Loucy (cell line): Measurements from ENCODE around the gene LENG8.

ENCODE experiments used
- H2AFZ ChIP-seq: fragments of 200-600 bp; sonication (generic); 2 replicates; pipeline ENCODE4 v1.6.0; 2016; ENCODE audit warnings: antibody characterized with exemption, mild to moderate bottlenecking, low read length, moderate library complexity
- H3F3A ChIP-seq: fragments of 200-600 bp; 2 replicates; pipeline ENCODE4 v1.6.0; 2016; ENCODE audit warnings: antibody characterized with exemption, low read depth, mild to moderate bottlenecking
- H3K27me3 ChIP-seq: fragments of 200-600 bp; sonication (generic); 2 replicates; pipeline ENCODE4 v1.6.1; 2014; ENCODE audit warnings: low read length, mild to moderate bottlenecking; ENCODE audit not compliant: insufficient read depth, poor library complexity, severe bottlenecking
- H3K36me3 ChIP-seq: fragments of 200-600 bp; sonication (generic); 2 replicates; pipeline ENCODE4 v1.6.1; 2016; ENCODE audit warnings: low read length; ENCODE audit not compliant: insufficient read depth
- H3K4me1 ChIP-seq: fragments of 200-600 bp; sonication (generic); 2 replicates; pipeline ENCODE4 v1.5.1; 2014; ENCODE audit warnings: low read length, mild to moderate bottlenecking; ENCODE audit not compliant: insufficient read depth, poor library complexity, severe bottlenecking
- H3K4me2 ChIP-seq: fragments of 200-600 bp; sonication (generic); 2 replicates; pipeline ENCODE4 v1.6.0; 2014; ENCODE audit warnings: antibody characterized with exemption, low read length, low read depth, mild to moderate bottlenecking; ENCODE audit not compliant: poor library complexity, severe bottlenecking
- H3K4me3 ChIP-seq: fragments of 200-600 bp; sonication (generic); 2 replicates; pipeline ENCODE4 v1.5.1; 2014; ENCODE audit warnings: low read length, mild to moderate bottlenecking, mixed read lengths; ENCODE audit not compliant: poor library complexity, severe bottlenecking
- H3K79me2 ChIP-seq: fragments of 200-600 bp; sonication (generic); 2 replicates; pipeline ENCODE4 v1.6.1; 2014; ENCODE audit warnings: low read length; ENCODE audit not compliant: insufficient read depth
- H3K9ac ChIP-seq: fragments of 200-600 bp; sonication (generic); 2 replicates; pipeline ENCODE4 v1.6.0; 2014; ENCODE audit warnings: mild to moderate bottlenecking, low read depth, low read length, moderate library complexity; ENCODE audit not compliant: poor library complexity, severe bottlenecking
- H3K9me2 ChIP-seq: fragments of 200-600 bp; sonication (generic); replicated peaks from 2 replicates; pipeline ENCODE4 v1.6.1; 2016; ENCODE audit warnings: low read depth, low read length, mixed read lengths
- H3K9me3 ChIP-seq: fragments of 200-600 bp; sonication (generic); 2 replicates; pipeline ENCODE4 v1.6.1; 2014; ENCODE audit warnings: mild to moderate bottlenecking, antibody characterized with exemption, low read length, low read depth; ENCODE audit not compliant: insufficient read depth
- H4K20me1 ChIP-seq: fragments of 200-600 bp; sonication (generic); 2 replicates; pipeline ENCODE4 v1.6.0; 2014; ENCODE audit warnings: antibody characterized with exemption, low read length, mild to moderate bottlenecking; ENCODE audit not compliant: insufficient read depth, poor library complexity, severe bottlenecking
- CTCF ChIP-seq: fragments of 200-600 bp; sonication (generic); conservative IDR thresholded peaks from 2 replicates; pipeline ENCODE4 v1.5.1; 2014; ENCODE audit warnings: mild to moderate bottlenecking, antibody characterized with exemption, low read length
- EZH2phosphoT487 ChIP-seq: fragments of 200-600 bp; IDR thresholded peaks from 2 replicates; pipeline ENCODE4 v1.6.1; 2018; ENCODE audit warnings: antibody characterized with exemption, mild to moderate bottlenecking, moderate library complexity, borderline replicate concordance

Gene LENG8

GRCh38 chr19:54453921-54454780, 5.2 kb downstream of the LENG8 start:
- Histone ChIP-seq H4K20me1 (peaks cover 69% of the 10 kb centered on the region), H3K4me2 (no peak overlapping the region), H3K9me2 (no peaks in the 10 kb centered on the region), H3F3A (no peaks in the 10 kb centered on the region), H3K9ac (no peak overlapping the region), H2AFZ (no peak overlapping the region), H3K27me3 (no peaks in the 10 kb centered on the region), H3K79me2 (peaks cover 61% of the 10 kb centered on the region), H3K36me3 (peaks cover 75% of the 10 kb centered on the region; the same call in 1 of the 2 replicates), H3K4me1 (peaks cover 27% of the 10 kb centered on the region), H3K4me3 (no peak overlapping the region), H3K9me3 (no peaks in the 10 kb centered on the region)
- no peak for TF ChIP-seq CTCF
- TF ChIP-seq EZH2phosphoT487: no peak

DNA sequence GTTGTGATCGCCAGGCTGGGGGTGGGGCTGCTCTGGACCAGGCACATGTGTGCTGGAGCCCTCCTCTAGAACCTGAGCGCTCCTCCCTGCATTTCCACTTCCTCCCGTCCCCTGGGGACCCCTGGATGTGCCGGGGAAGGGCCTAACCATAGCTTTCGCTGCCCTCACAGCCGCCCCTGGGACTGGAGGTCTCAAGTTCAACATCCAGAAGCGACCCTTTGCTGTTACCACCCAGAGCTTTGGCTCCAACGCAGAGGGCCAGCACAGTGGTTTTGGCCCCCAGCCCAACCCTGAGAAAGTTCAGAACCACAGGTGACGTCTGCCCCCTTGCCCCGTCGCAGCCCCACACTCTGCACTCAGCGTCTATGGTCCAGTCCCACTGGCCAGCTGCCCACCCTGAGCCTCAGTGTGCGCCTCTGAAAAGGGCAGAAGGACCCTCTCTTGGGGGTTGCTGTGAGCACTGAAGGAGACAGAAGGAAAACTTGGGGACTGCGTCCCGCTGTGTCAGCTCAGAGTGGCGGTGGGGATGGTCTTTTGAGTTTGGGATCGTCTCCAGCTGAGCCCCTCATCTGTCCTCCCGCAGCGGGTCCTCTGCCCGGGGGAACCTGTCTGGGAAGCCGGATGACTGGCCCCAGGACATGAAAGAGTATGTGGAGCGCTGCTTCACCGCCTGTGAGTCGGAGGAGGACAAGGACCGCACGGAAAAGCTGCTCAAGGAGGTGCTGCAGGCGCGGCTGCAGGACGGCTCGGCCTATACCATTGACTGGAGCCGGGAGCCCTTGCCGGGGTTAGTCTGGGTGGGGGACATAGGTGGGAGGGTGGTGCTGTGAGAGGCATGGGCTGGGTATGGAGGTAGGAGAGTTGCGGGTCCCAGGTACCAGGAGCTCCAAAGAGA, 6.0 kb downstream of the LENG8 start:
- Histone ChIP-seq H4K20me1 (peaks cover 71% of the 10 kb centered on the region), H3K4me3 (no peak overlapping the region), H3K9ac (no peak overlapping the region), H3F3A (no peaks in the 10 kb centered on the region), H3K4me1 (peaks cover 22% of the 10 kb centered on the region), H3K9me2 (no peaks in the 10 kb centered on the region), H3K27me3 (no peaks in the 10 kb centered on the region), H2AFZ (no peak overlapping the region), H3K36me3 (peaks cover 84% of the 10 kb centered on the region; the same call in 1 of the 2 replicates), H3K79me2 (peaks cover 53% of the 10 kb centered on the region), H3K9me3 (no peaks in the 10 kb centered on the region), H3K4me2 (no peak overlapping the region)
- TF ChIP-seq CTCF (no peak), EZH2phosphoT487 (no peak)

DNA sequence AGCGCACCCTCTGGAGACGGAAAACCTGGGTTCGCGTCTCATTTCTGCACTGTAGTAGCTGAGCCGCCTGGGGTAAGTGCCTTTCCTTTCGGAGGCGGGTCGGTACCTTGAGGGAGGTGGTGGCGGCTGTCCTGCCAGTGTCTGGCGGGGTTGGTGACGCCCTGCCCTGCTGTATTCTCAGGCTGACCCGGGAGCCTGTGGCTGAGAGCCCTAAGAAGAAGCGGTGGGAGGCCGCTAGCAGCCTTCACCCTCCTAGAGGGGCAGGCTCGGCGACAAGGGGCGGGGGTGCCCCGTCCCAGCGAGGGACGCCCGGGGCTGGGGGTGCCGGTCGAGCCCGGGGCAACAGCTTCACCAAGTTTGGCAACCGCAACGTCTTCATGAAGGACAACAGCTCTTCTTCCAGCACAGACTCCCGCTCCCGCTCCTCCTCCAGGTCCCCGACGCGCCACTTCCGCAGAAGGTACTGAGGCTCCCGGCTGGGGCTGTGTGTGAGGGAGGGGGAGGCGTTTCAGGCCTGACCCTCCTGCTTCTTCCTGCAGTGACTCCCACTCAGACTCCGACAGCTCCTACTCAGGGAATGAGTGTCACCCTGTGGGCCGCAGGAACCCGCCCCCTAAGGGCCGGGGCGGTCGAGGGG, 6.9 kb downstream of the LENG8 start:
- Histone ChIP-seq H3F3A (no peaks in the 10 kb centered on the region), H3K4me2 (no peak overlapping the region), H2AFZ (no peak overlapping the region), H3K36me3 (peaks cover 86% of the 10 kb centered on the region; the same call in 1 of the 2 replicates), H3K27me3 (no peaks in the 10 kb centered on the region), H3K4me1 (peaks cover 13% of the 10 kb centered on the region), H4K20me1 (peaks cover 66% of the 10 kb centered on the region), H3K9ac (no peak overlapping the region), H3K9me3 (no peaks in the 10 kb centered on the region), H3K79me2 (peaks cover 44% of the 10 kb centered on the region), H3K9me2 (no peaks in the 10 kb centered on the region), H3K4me3 (no peak overlapping the region)
- TF ChIP-seq CTCF (no peak), EZH2phosphoT487 (no peak)
